Measurements from ENCODE around the gene OPN5. TPM values are rescaled to one million over a fixed set of nuclear protein-coding genes. Genes with fewer than 3 reads are reported as not detected.

Gene OPN5
- total RNA-seq, 1 donor from 2014 or later = not detected

DNA sequence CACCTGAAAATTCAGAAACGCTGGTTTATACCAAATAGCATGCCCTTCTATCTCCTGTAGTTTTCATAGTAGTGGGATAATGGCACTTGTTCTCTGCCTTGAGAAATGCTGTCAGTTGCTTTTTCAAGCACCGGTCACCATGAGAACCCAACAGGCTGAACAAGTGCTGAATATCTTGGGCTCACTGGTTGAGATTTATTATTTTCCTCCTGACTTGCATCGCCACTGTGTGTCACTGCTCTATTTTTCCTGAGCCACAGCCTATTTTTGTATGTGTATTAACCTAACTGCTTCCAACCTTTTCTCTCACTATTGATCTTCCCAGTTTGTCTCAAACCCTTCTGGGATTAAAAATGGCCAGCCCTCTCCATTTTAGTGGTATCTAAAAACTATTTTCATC, 71.9 kb downstream of the OPN5 start:
- intact Hi-C loops (cut with micrococcal nuclease) = no loop called here

DNA sequence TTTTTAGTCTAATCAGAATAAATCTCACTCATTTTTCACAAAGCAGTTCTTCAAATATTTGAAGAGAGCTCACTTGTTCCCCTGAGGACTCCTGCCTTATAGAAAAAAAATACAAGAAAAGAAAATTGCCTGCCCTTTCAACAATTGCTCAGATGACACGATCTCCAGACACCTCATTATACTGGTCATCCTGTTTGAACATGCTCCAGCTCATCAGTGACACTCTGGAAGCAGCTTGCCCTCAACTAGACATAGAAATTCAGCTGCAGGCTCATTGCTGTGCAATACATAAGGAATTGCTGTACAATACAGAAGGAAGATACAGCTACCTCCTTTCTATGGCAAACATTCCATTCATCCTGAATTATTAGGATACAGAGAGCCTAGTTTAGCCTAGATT, 73.1 kb downstream of the OPN5 start:
- intact Hi-C loops (cut with micrococcal nuclease) = no loop called here

DNA sequence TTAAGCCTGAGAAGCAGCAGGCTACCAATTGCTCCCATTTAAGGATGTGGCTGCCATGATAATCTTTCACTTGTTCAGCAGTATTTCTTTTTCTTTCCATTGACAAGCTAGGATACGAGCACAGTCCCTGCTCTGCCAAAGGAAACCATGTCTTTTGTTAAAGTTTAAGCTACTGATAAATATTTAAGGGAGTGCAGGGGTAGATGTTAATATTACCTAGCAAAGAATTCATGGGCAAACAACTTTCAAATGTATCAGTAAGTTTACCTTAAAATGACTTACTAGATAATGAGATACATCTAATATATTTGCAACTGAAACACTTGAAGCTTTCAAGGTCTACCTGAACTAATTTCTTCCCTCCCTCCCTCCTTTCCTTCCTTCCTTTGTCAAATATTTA, 77.3 kb downstream of the OPN5 start:
- intact Hi-C loops (cut with micrococcal nuclease) = no loop called here

DNA sequence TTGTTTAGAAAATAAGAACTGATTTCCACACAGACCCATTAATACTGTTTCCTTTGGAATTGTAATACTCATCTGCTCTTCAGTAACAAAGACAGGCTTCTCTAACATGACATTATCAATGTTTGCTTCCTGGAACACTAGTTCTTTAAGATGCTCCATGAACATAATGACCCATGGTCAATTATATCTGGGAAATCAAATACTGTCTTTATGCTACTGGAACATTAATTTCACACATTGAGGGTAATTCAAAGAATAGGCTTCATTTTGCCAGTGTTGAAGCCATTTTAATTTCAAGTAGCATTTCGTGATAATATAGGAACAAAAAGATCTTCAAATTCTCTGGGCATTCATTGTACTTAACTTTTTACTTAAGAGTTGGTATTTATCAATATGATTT, 80.9 kb downstream of the OPN5 start:
- intact Hi-C loops (cut with micrococcal nuclease) = no loop called here

DNA sequence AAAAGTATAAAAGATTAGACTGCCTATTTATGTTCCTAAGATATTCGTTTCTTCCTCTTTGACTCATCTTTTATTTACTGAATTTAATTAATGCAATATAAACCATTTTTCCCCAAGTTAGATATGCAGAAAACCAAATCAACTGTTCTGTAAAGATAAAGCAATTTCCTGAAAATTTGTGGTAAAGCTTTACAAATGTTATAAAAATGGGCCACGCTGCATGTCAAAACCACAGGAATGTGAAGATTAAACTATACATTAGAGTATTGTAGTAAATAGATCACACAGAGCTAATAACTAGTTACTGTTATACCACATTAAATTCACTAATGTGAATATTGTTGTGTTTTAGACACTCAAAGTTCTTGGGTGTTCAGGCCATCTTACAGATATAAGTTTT, 83.4 kb downstream of the OPN5 start:
- intact Hi-C loops (cut with micrococcal nuclease) = no loop called here

DNA sequence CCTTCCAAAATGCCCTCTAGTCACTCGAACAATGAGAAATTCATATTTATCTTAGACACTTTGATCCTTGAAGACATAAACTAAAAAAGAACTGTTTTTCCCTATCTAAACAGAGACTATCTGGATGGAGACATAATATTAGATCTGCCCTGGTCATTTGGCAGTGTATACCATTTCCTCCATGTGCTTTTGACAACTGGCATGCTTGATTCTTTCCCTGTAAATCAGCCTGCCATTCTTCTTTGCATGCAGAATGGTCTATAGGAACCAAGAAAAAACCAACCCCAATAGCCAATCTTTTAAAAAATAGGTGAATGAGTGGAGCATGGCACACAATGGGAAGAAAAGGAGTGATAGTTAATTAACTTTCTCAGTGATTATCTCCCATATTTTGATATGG, 93.8 kb downstream of the OPN5 start:
- intact Hi-C loops (cut with micrococcal nuclease) = no loop called here

Other genes starting within 250 kb of the OPN5 start
- gene ADGRF4, start 83.5 kb upstream of the OPN5 start, total RNA-seq = not detected in 2 replicates

All from T-helper 2 cell treated with Interferon-gamma antibody and Interleukin-4, amounts not matched to agents 100 ng/mL and 5 ng/mL, for 36 hours (primary cell).